NCI-H2227 treated with DMSO at 0.1 percent for 48 hours (cell line): ENCODE results near the gene OR2T27.
"Not testable (repeated sequence)": the region's sequence is repeated elsewhere in the genome, so short reads cannot be mapped to it uniquely, and the experiment has no call there.

Source experiments
- DNase-seq: peaks from one replicate; lab custom pipeline; 2025; lab: John Stamatoyannopoulos, UW

The OR2T27 gene

GRCh38 chr1:248655354-248655753, at the start of gene OR2T27:
Gene OR2T27 (minus strand): TSS chr1:248655528. CDS start chr1:248650884, 4,644 bp downstream.
- not testable (repeated sequence) for DNase-seq

- DNase-seq, result no peak
Measured at GRCh38 chr1:248704606-248705005, 49.3 kb upstream of the OR2T27 start.

- no peak for DNase-seq
Measured at GRCh38 chr1:248703674-248704073, 48.3 kb upstream of the OR2T27 start.

- DNase-seq, result no peak
Measured at GRCh38 chr1:248702714-248703113, 47.4 kb upstream of the OR2T27 start, which contains the start of gene OR14I1. Gene OR14I1 (minus strand): TSS chr1:248702766.

- DNase-seq, result no peak
Measured at GRCh38 chr1:248699099-248699498, 43.8 kb upstream of the OR2T27 start.

GRCh38 chr1:248697907-248698306, 42.6 kb upstream of the OR2T27 start:
- DNase-seq, result no peak

GRCh38 chr1:248696774-248697173, 41.4 kb upstream of the OR2T27 start:
- no peak for DNase-seq

- DNase-seq, result no peak
Measured at GRCh38 chr1:248696261-248696660, 40.9 kb upstream of the OR2T27 start.

- DNase-seq, result no peak
Measured at GRCh38 chr1:248695451-248696132, 40.3 kb upstream of the OR2T27 start.

GRCh38 chr1:248691567-248692155, 36.3 kb upstream of the OR2T27 start:
- peak; percentile 94 for DNase-seq

GRCh38 chr1:248688527-248689298, 33.4 kb upstream of the OR2T27 start:
- no peak for DNase-seq

GRCh38 chr1:248686815-248687214, 31.5 kb upstream of the OR2T27 start:
- DNase-seq, result no peak

GRCh38 chr1:248681651-248682050, 26.3 kb upstream of the OR2T27 start:
- DNase-seq, result no peak

GRCh38 chr1:248670003-248670402, 14.7 kb upstream of the OR2T27 start:
- no peak for DNase-seq

- not testable (repeated sequence) for DNase-seq
Measured at GRCh38 chr1:248663453-248664328, 8.4 kb upstream of the OR2T27 start.

GRCh38 chr1:248656797-248657196, 1.5 kb upstream of the OR2T27 start:
- not testable (repeated sequence) for DNase-seq

GRCh38 chr1:248648770-248649536, 6.4 kb downstream of the OR2T27 start:
- DNase-seq, result not testable (repeated sequence)

GRCh38 chr1:248645178-248645577, 10.2 kb downstream of the OR2T27 start, which contains the start of gene OR2T35:
Gene OR2T35 (minus strand): TSS chr1:248645278. CDS start chr1:248639258, 6,020 bp downstream.
- not testable (repeated sequence) for DNase-seq

GRCh38 chr1:248642971-248643651, 12.2 kb downstream of the OR2T27 start:
- not testable (repeated sequence) for DNase-seq

GRCh38 chr1:248641583-248641982, 13.7 kb downstream of the OR2T27 start:
- DNase-seq, result not testable (repeated sequence)
